Measurements from ENCODE around the gene DCDC1. TPM values are rescaled to one million over a fixed set of nuclear protein-coding genes. Genes with fewer than 3 reads are reported as not detected.

DCDC1 gene
- total and polyA plus RNA-seq, 9 of the 15 experiments (the other 6 are each of a cell fraction or from before 2014, with no cell fraction given): 0.05 to 0.18 (median 0.08) TPM; not detected in 3

DNA sequence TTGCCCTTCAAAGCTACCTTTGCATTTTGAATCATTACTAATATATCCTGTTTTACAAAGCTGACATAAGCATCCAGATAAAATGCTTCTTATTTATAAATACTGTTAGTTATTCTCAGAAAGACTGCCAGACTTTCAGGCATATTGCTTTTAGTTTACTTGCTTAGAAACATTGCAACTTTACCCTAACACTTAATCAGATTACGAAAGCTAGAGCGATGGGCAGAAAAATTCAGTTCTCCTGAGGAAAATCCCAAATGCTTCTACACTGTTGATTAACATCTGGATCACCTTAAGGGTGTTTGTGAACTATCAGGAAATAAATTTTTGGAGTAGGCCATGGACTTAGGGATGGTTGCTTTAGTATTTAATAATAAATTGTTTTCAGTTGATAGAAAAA lies 493.7 kb downstream of the DCDC1 start:
- Histone ChIP-seq H3K27me3 (ENCODE audit: control insufficient read depth in 2 of 2, insufficient read depth in 2 of 2, low read length in 2 of 2) (no peaks in the 10 kb centered on the region), H3K27ac (ENCODE audit: extremely low read depth, low read depth, low read length) (no peak overlapping the region), H3K79me2 (ENCODE audit: control insufficient read depth, insufficient read depth, low read length) (no peaks in the 10 kb centered on the region), H3K4me3 (no peak overlapping the region), H3K4me1 (replicated peaks in 1 of 2; ENCODE audit: control insufficient read depth in 2 of 2, insufficient read depth in 2 of 2, low read length in 2 of 2) (no peaks in the 10 kb centered on the region), H3K9me1 (ENCODE audit: control insufficient read depth, insufficient read depth, low read length) (no peaks in the 10 kb centered on the region), H3K9ac (ENCODE audit: insufficient read depth in 1 of 2, low read depth in 2 of 2, low read length in 2 of 2) (no peak overlapping the region), H3K36me3 (ENCODE audit: control insufficient read depth, insufficient read depth, low read length) (no peaks in the 10 kb centered on the region), H2AFZ (ENCODE audit: low read depth, low read length) (no peak overlapping the region), H4K20me1 (replicated peaks; ENCODE audit: control insufficient read depth, insufficient read depth, low read length) (no peaks in the 10 kb centered on the region), H3K9me3 (replicated peaks; ENCODE audit: control insufficient read depth, insufficient read depth, low read depth, low read length) (no peaks in the 10 kb centered on the region), H3K4me2 (ENCODE audit: insufficient read depth, low read length) (no peak overlapping the region)
- WGBS (ENCODE audit: insufficient coverage, low coverage, missing lambda C conversion rate): 0% methylated on average over 2 of the region's 2 CpGs
- in situ Hi-C loops (cut with MboI): no loop called here
- ChIA-PET CTCF (ENCODE audit: low intra/inter-chr PET ratio) (interaction anchor here (0.6 kb wide), 1 partner anchor 740 kb away, joined by 3 read pairs; no protein-coding TSS in a partner anchor), POLR2A (no interaction called here)
- no TSS peak for BruUV-seq (replicated peaks)
- FAIRE-seq (no peak), DNase-seq (ENCODE audit: extremely low read depth in 1 of 4, low spot score in 3 of 4) (no peak), ATAC-seq (no peak)
- intact Hi-C loops (cut with micrococcal nuclease): no loop called here
- TF ChIP-seq, protein P1, sequence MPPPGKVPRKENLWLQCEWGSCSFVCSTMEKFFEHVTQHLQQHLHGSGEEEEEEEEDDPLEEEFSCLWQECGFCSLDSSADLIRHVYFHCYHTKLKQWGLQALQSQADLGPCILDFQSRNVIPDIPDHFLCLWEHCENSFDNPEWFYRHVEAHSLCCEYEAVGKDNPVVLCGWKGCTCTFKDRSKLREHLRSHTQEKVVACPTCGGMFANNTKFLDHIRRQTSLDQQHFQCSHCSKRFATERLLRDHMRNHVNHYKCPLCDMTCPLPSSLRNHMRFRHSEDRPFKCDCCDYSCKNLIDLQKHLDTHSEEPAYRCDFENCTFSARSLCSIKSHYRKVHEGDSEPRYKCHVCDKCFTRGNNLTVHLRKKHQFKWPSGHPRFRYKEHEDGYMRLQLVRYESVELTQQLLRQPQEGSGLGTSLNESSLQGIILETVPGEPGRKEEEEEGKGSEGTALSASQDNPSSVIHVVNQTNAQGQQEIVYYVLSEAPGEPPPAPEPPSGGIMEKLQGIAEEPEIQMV (tag; conservative IDR thresholded peaks at IDR 0.05; ENCODE audit: low read depth): no peak
- TF ChIP-seq SP2 (IDR thresholded peaks at IDR 0.05; ENCODE audit: extremely low read depth, low read depth, low read length, poor library complexity, severe bottlenecking): no peak
- TF ChIP-seq PBX2 (CRISPR knock-in tag; IDR thresholded peaks at IDR 0.05; ENCODE audit: low read depth): no peak
- no peak for TF ChIP-seq PBX2 (tag; conservative IDR thresholded peaks at IDR 0.05; ENCODE audit: low read depth)
- no peak for TF ChIP-seq FOXK2 (conservative IDR thresholded peaks at IDR 0.05 in 1 of 2, IDR thresholded peaks at IDR 0.05 in 1 of 2; ENCODE audit: low read depth in 2 of 2)
- TF ChIP-seq ZNF12 (CRISPR knock-in tag; IDR thresholded peaks at IDR 0.05): no peak
- TF ChIP-seq HNRNPH1 (optimal IDR thresholded peaks at IDR 0.05; ENCODE audit: low read depth, low read length): no peak
- TF ChIP-seq ZNF212 (CRISPR knock-in tag; IDR thresholded peaks at IDR 0.05): no peak
- no peak for TF ChIP-seq RCOR1 (IDR thresholded peaks at IDR 0.05; ENCODE audit: borderline replicate concordance in 1 of 2, low read depth in 2 of 2, low read length in 2 of 2)
- TF ChIP-seq NR4A1 (CRISPR knock-in tag; IDR thresholded peaks at IDR 0.05): no peak
- no peak for TF ChIP-seq NR4A1 (tag; IDR thresholded peaks at IDR 0.05)
- TF ChIP-seq ELF4 (CRISPR knock-in tag; IDR thresholded peaks at IDR 0.05): no peak
- TF ChIP-seq NCOA2 (IDR thresholded peaks at IDR 0.05; ENCODE audit: partially characterized antibody in 2 of 2): no peak
- TF ChIP-seq ZNF507 (tag; conservative IDR thresholded peaks at IDR 0.05): no peak
- no peak for TF ChIP-seq POLR2A (conservative IDR thresholded peaks at IDR 0.05)
- TF ChIP-seq CTCFL (IDR thresholded peaks at IDR 0.05; ENCODE audit: borderline replicate concordance, insufficient read depth, low read depth, low read length, poor library complexity, severe bottlenecking): no peak
- TF ChIP-seq CBX8 (IDR thresholded peaks at IDR 0.05; ENCODE audit: borderline replicate concordance, extremely low read depth, low read depth, low read length, poor library complexity, severe bottlenecking): no peak
- TF ChIP-seq WHSC1 (IDR thresholded peaks at IDR 0.05; ENCODE audit: low read length): no peak

All from K562 (cell line).